Neural progenitor cell (in vitro differentiated cells): ENCODE data around the gene SNAP25. TPM values are rescaled to one million over a fixed set of nuclear protein-coding genes. Genes with fewer than 3 reads are reported as not detected.

Experiments used
- DNase-seq: peaks from one replicate; pipeline ENCODE4 v3.0.0-alpha.2; 2016; ENCODE audit warnings: low spot score
- H2AFZ ChIP-seq: fragments of 200-600 bp; sonication (generic); replicated peaks from 2 replicates; pipeline ENCODE4 v1.6.1; 2016; ENCODE audit warnings: antibody characterized with exemption
- H3F3A ChIP-seq: fragments of 200-600 bp; sonication (generic); 2 replicates; pipeline ENCODE4 v1.6.1; 2016; ENCODE audit warnings: antibody characterized with exemption, low read depth
- H3K27ac ChIP-seq: fragments of 200-600 bp; sonication (generic); 2 replicates; pipeline ENCODE4 v1.5.1; 2016; ENCODE audit warnings: mild to moderate bottlenecking
- H3K27me3 ChIP-seq: fragments of 200-600 bp; sonication (generic); 2 replicates; pipeline ENCODE4 v1.6.1; 2016; ENCODE audit warnings: mild to moderate bottlenecking, moderate library complexity
- H3K36me3 ChIP-seq: fragments of 200-600 bp; sonication (generic); 2 replicates; pipeline ENCODE4 v1.5.1; 2016
- H3K4me1 ChIP-seq: fragments of 200-600 bp; sonication (generic); 2 replicates; pipeline ENCODE4 v1.6.1; 2016; ENCODE audit warnings: mixed run types
- H3K4me2 ChIP-seq: fragments of 200-600 bp; sonication (generic); 2 replicates; pipeline ENCODE4 v1.6.1; 2016
- H3K4me3 ChIP-seq: fragments of 200-600 bp; sonication (generic); 2 replicates; pipeline ENCODE4 v1.5.1; 2016
- H3K79me2 ChIP-seq: fragments of 200-600 bp; sonication (generic); 2 replicates; pipeline ENCODE4 v1.6.1; 2016; ENCODE audit warnings: low read depth
- H3K9ac ChIP-seq: fragments of 200-600 bp; sonication (generic); 2 replicates; pipeline ENCODE4 v1.6.1; 2016
- H3K9me3 ChIP-seq: fragments of 200-600 bp; sonication (generic); 2 replicates; pipeline ENCODE4 v1.5.1; 2016; ENCODE audit warnings: low read depth
- H4K20me1 ChIP-seq: fragments of 200-600 bp; sonication (generic); 2 replicates; pipeline ENCODE4 v1.6.1; 2016; ENCODE audit warnings: low read depth
- H3K27ac Mint-ChIP-seq: 3 replicates; pipeline ENCODE4 v1.8.0; 2021; ENCODE audit warnings: mixed read lengths
- H3K27me3 Mint-ChIP-seq: 2 replicates; pipeline ENCODE4 v1.8.0; 2022; ENCODE audit warnings: low read depth, mild to moderate bottlenecking, inconsistent platforms, moderate library complexity, mixed read lengths; ENCODE audit not compliant: insufficient read depth
- H3K36me3 Mint-ChIP-seq: 3 replicates; pipeline ENCODE4 v1.8.0; 2021; ENCODE audit warnings: mixed read lengths
- H3K4me1 Mint-ChIP-seq: 3 replicates; pipeline ENCODE4 v1.8.0; 2021; ENCODE audit warnings: mixed read lengths
- H3K4me3 Mint-ChIP-seq: 3 replicates; pipeline ENCODE4 v1.8.0; 2021; ENCODE audit warnings: mild to moderate bottlenecking, moderate library complexity, mixed read lengths
- H3K9me3 Mint-ChIP-seq: 3 replicates; pipeline ENCODE4 v1.8.0; 2020; ENCODE audit warnings: mixed read lengths
- EZH2 ChIP-seq: fragments of 200-600 bp; sonication (generic); IDR thresholded peaks from 2 replicates; pipeline ENCODE4 v1.6.1; 2017; ENCODE audit warnings: antibody characterized with exemption, mild to moderate bottlenecking, moderate library complexity
- EZH2phosphoT487 ChIP-seq: fragments of 200-600 bp; sonication (generic); IDR thresholded peaks from 2 replicates; pipeline ENCODE4 v1.6.1; 2017; ENCODE audit warnings: antibody characterized with exemption
- total RNA-seq: library from RNA; depleted of rRNA; stranded (reverse); fragments of >200 nt; gene quantifications from 2 replicates; pipeline ENCODE4 v1.2.3, GENCODE V29; 2015; ENCODE audit warnings: low replicate concordance
- TF ChIP-seq, protein P1 (sequence below): fragments of 200-600 bp; sonication (generic); IDR thresholded peaks from 2 replicates; pipeline ENCODE4 v1.5.1; 2017; ENCODE audit warnings: antibody characterized with exemption, mild to moderate bottlenecking

Gene SNAP25
- total RNA-seq, 1 donor from 2014 or later: not detected

DNA sequence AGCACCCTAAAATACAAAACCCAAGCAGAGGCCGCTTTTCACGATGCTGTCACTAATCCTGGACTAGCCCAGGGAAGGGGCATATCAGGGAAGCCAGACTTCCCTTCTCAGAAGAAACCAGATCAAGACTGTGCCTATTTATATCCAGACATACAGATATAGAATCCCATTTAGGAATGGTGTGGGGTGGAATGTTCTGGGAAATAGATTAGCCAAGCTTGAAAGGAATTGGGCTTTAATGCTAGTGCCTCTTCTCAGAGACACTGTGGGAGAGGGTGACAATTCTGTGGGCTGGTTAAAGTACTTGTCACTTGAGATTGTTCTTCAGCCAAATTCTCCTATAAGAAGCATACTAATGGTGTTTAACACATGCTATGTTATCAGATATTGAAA, 45.5 kb downstream of the SNAP25 start:
- H3K27me3 ChIP-seq: no peaks in the 10 kb centered on the region
- Mint-ChIP-seq H3K36me3 (no peaks in the 10 kb centered on the region), H3K4me1 (no peaks in the 10 kb centered on the region), H3K27me3 (no peaks in the 10 kb centered on the region), H3K4me3 (no peak overlapping the region), H3K27ac (no peak overlapping the region), H3K9me3 (no peaks in the 10 kb centered on the region)
- no peaks in the 10 kb centered on the region for H3F3A ChIP-seq
- no peaks in the 10 kb centered on the region for H3K9me3 ChIP-seq
- H3K4me3 ChIP-seq: no peak overlapping the region
- no peak overlapping the region for H3K4me2 ChIP-seq
- no peaks in the 10 kb centered on the region for H4K20me1 ChIP-seq
- no peaks in the 10 kb centered on the region for H3K79me2 ChIP-seq
- no peak overlapping the region for H3K9ac ChIP-seq
- H3K36me3 ChIP-seq: no peaks in the 10 kb centered on the region
- no peak for DNase-seq
- TF ChIP-seq, protein P1, sequence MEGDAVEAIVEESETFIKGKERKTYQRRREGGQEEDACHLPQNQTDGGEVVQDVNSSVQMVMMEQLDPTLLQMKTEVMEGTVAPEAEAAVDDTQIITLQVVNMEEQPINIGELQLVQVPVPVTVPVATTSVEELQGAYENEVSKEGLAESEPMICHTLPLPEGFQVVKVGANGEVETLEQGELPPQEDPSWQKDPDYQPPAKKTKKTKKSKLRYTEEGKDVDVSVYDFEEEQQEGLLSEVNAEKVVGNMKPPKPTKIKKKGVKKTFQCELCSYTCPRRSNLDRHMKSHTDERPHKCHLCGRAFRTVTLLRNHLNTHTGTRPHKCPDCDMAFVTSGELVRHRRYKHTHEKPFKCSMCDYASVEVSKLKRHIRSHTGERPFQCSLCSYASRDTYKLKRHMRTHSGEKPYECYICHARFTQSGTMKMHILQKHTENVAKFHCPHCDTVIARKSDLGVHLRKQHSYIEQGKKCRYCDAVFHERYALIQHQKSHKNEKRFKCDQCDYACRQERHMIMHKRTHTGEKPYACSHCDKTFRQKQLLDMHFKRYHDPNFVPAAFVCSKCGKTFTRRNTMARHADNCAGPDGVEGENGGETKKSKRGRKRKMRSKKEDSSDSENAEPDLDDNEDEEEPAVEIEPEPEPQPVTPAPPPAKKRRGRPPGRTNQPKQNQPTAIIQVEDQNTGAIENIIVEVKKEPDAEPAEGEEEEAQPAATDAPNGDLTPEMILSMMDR: no peak
- TF ChIP-seq EZH2 (no peak), EZH2phosphoT487 (no peak)
- H2AFZ ChIP-seq: peak overlapping the region; percentile 15
- H3K27ac ChIP-seq: no peak overlapping the region
- H3K4me1 ChIP-seq: no peaks in the 10 kb centered on the region

DNA sequence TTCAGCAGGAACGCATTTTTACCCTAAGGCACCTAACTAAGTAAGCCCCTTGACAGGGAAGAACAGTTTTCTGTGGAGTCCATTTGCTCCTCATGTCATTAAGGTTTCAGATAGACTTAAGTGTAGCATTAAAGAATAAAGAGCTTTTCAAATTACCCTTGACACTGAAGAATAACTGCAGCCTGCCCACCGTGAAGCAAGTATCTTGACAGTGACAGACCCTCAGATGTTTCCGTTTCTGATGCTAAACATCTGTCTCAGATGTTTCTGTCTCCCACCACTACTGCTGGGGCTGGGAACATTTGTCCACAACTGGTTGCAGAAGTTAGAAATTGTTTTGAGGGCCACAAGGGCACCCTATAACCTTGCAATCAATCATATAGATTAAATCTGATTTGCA, 50.0 kb downstream of the SNAP25 start:
- Histone ChIP-seq H3K4me1 (no peaks in the 10 kb centered on the region), H3K4me2 (no peak overlapping the region), H3F3A (no peaks in the 10 kb centered on the region), H3K27me3 (no peaks in the 10 kb centered on the region), H3K4me3 (no peak overlapping the region), H4K20me1 (no peaks in the 10 kb centered on the region), H3K27ac (no peak overlapping the region), H3K9ac (no peak overlapping the region), H3K36me3 (no peaks in the 10 kb centered on the region), H3K9me3 (no peaks in the 10 kb centered on the region), H2AFZ (no peak overlapping the region), H3K79me2 (no peaks in the 10 kb centered on the region)
- H3K4me3 Mint-ChIP-seq: no peak overlapping the region
- H3K27ac Mint-ChIP-seq: no peak overlapping the region
- H3K36me3 Mint-ChIP-seq: no peaks in the 10 kb centered on the region
- TF ChIP-seq EZH2 (no peak), EZH2phosphoT487 (no peak)
- TF ChIP-seq, protein P1: no peak
- no peak for DNase-seq
- H3K9me3 Mint-ChIP-seq: no peaks in the 10 kb centered on the region
- H3K27me3 Mint-ChIP-seq: peaks cover 3% of the 10 kb centered on the region
- peaks cover 5% of the 10 kb centered on the region for H3K4me1 Mint-ChIP-seq

DNA sequence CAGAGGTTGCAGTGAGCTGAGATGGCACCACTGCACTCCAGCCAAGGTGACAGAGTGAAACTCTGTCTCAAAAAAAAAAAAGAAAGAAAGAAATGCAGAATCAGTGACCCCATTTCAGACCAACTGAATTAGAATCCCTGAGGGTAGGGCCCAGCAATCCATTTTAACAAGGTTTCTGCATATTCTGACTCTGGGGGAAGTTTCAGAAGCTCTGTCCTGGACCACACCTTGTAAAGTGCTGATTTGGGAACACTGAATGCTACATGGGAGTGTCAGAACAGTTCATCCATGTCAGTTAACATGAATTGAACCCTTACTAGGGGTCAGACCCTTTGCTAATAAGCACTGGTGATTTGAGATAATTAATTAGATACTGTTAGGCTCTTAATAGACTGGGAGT, 52.0 kb downstream of the SNAP25 start:
- H4K20me1 ChIP-seq: no peaks in the 10 kb centered on the region
- H3K36me3 ChIP-seq: no peaks in the 10 kb centered on the region
- H3K9ac ChIP-seq: no peak overlapping the region
- H3K4me1 ChIP-seq: no peaks in the 10 kb centered on the region
- H3K27me3 ChIP-seq: no peaks in the 10 kb centered on the region
- no peak overlapping the region for H3K4me2 ChIP-seq
- Mint-ChIP-seq H3K4me3 (no peak overlapping the region), H3K27me3 (peaks cover 5% of the 10 kb centered on the region), H3K9me3 (no peaks in the 10 kb centered on the region), H3K36me3 (no peaks in the 10 kb centered on the region), H3K27ac (no peak overlapping the region), H3K4me1 (peaks cover 5% of the 10 kb centered on the region)
- H2AFZ ChIP-seq: no peak overlapping the region
- no peaks in the 10 kb centered on the region for H3F3A ChIP-seq
- no peak overlapping the region for H3K4me3 ChIP-seq
- no peak overlapping the region for H3K27ac ChIP-seq
- no peak for DNase-seq
- H3K79me2 ChIP-seq: no peaks in the 10 kb centered on the region
- no peaks in the 10 kb centered on the region for H3K9me3 ChIP-seq
- TF ChIP-seq EZH2 (no peak), EZH2phosphoT487 (no peak)
- TF ChIP-seq, protein P1: no peak
